Stimulated activated CD4-positive, alpha-beta T cell treated with anti-CD3 and anti-CD28 coated beads, TNF-alpha, amount 100 ng/mL, for 24 hours (primary cell): ENCODE results near the gene NFIA.

ENCODE experiments used
- DNase-seq, 3 experiments: peaks; one replicate each; pipeline ENCODE4 v3.0.0-alpha.2; 2020; ENCODE audit warnings: low read depth in 3 of 3

Gene NFIA

GRCh38 chr1:61152469-61153105, 70.2 kb downstream of the NFIA start:
- DNase-seq: no peak

- no peak for DNase-seq
Observed at GRCh38 chr1:61156576-61157467, 74.5 kb downstream of the NFIA start.

- DNase-seq: no peak
Observed at GRCh38 chr1:61157468-61157987, 75.2 kb downstream of the NFIA start.

GRCh38 chr1:61158591-61158990, 76.2 kb downstream of the NFIA start:
- DNase-seq: no peak

DNA sequence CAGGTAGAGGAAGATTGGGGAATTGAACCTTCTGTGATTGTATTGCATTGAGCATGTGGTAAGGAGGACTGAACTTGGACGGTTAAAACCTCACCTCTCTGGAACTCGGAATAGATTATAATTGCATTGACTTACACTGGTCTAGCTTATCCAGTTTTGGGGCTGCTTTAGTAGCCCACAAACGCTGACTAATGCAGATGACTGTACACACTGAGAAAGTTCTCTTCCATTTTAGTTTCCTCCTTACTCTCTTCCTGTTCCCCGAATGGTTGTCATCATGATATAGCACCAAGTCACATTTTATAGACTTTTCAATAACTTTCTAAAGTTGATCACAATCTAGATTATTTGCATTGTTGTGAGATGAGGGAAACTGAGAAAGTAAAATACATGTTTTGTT, 78.2 kb downstream of the NFIA start:
- DNase-seq: no peak

- DNase-seq: no peak
Observed at GRCh38 chr1:61162520-61163258, 80.3 kb downstream of the NFIA start.

- no peak for DNase-seq
Observed at GRCh38 chr1:61163355-61163754, 81.0 kb downstream of the NFIA start.

GRCh38 chr1:61165402-61165801, 83.0 kb downstream of the NFIA start:
- DNase-seq: no peak

DNA sequence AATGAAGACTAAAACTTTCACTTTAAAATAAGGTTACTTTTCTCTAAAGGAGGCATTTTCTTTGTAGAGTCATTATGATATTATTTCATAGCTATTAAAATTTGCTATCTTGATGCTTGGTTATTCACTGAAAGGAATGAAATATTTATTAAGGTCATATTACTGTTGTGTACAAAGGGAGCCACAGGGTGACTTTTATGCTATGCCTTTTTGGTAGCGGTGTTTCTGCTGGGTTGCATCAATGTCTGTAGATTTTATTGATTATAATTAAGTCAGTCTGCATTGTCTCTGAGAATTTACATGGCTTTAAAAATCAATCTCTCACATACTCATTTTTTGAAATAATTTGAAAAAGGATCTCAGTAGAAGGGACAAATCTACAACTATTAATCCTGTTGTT, 84.9 kb downstream of the NFIA start:
- DNase-seq: no peak

- DNase-seq: no peak
Observed at GRCh38 chr1:61169045-61169444, 86.7 kb downstream of the NFIA start.

- no peak for DNase-seq
Observed at GRCh38 chr1:61169634-61170033, 87.3 kb downstream of the NFIA start.

- DNase-seq: no peak
Observed at GRCh38 chr1:61170328-61171238, 88.2 kb downstream of the NFIA start.

DNA sequence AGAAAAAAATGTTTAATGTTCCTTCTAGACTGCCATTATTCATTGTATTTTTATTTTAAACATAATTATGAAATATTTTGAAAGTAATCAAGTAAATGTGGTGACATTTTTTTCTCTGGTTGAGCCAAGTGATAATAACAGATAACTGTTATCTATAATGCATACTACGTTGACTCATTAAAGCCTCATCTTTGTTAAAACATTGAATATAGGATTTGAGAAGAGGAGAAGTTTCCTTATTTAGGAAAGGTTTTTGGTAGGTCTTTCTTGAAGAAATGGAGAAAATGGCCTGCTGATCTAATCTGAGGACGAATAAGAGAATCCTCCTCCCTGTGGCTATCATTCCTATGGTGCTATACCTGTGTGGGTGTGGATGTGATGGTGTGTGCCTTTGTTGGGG, 89.0 kb downstream of the NFIA start:
- DNase-seq: no peak

DNA sequence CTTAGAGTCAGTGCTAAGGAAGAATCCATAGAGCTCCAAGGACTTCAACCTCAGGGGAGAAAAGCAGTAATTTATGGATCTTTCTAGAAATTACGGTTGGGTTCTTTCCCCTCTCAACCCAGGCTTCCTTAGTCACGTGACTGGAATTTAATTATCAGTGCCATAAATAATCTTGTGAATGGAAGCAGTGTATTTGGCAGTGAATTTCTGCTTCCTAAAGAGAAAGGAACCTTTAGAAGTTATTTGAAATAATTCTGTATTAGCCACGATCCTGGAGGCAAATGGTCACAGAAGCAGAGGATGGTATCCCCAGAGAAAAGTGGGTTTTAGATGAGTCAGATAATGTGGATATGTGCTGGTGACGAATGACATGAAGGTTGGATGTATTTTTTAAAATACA, 89.6 kb downstream of the NFIA start:
- DNase-seq: no peak

DNA sequence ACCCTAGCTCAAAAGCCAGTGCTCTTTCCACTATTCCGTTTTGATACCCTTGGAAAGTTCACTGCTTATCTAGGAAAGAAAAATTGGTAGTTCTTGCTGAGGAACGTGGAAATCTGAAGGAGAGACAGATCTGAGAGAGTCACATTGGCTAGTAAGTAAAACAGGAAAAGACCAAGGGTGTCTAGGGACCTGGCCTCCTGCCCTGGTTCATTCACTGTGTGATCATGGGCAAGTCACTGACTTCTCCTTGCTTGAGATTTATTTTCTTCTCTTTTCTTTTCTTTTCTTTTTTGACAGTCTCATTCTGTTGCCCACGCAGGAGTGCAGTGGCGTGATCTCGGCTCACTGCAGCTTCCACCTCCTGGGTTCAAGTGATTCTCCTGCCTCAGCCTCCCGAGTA, 90.8 kb downstream of the NFIA start:
- DNase-seq: no peak

DNA sequence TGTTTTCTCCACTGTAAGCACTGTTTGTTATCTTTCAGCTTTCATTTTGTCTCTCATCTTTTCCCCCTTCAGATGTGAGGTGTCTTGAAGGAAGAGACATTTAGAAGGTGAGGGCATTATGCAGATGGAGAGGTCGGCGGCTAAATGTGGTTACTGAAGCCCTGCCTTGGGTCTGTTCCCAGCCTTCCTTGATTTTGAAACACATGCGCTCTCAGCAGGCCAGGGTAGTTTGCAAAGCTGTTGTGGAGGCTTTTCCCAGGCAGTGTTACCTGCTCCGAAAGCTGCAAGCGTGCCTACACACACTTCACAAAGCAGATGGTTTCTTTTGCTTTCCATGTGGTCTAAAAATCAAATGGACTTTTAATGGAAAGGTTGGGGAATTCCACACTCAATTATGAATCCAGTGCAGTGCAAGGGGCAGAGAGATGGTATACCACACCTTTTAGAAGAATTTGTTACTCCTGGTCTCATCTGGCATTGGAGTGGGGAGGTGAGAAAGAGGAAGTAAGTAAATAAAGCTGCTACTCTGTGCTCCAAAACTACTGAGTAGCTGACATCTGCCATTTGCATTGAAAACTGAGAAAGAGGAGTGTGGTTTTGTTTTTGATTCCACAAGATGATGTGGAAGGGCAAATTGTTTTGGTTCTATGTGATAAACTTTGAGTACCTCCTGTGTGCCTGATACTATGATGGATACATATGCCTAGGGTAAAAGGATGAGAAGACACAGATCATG, 91.9 kb downstream of the NFIA start:
- DNase-seq: no peak

- DNase-seq: no peak
Observed at GRCh38 chr1:61175976-61176375, 93.6 kb downstream of the NFIA start.

DNA sequence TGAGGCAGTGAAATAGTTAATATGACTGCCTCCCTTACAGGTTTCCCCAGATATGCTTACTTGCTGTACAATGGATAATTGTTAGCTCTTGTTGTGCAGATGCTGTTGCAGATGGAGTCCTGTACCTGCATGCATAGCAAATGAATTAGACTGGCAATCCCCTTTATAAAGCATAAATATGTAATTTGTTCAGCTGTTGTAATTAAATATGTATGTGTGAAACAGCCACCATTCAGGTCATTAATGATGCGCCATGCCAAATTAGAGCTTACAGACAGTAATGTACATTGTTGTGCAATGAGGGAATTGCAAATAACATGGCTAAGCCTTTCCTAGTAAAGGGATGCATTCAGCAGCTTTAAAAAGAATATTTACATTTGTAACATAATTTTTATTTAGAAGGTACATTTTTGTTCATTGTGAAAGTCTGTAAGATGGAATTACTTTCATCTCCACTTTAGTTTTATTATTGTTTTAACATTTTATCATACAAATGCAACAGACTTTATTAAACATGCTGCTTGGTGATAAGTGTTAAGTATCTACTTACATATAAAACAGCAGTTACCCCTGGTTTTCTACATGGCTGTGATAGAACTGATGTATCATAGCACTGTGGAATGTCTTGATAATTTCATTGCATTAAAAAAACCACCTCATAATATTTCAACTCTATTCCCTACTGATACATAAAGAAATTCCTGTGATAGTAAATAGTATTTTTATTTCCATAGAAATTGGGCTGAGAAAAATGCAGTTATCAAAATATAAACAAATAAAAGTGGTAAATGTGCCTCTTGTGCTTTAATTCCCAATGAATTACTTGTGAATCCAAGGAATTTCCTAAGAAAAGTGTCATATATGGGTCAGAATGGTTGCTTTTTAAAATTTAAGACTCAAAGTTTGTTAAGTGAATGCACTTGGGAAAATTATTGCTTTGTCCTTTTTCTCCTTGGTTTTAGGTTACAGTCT, 99.0 kb downstream of the NFIA start:
- DNase-seq: no peak

GRCh38 chr1:61182049-61182448, 99.7 kb downstream of the NFIA start:
- DNase-seq: no peak
